Stimulated activated CD8-positive, alpha-beta memory T cell treated with anti-CD3 and anti-CD28 coated beads, Interleukin-7, amount 100 ng/mL, for 1 hour (primary cell): ENCODE measurements around the gene PDE7B.

ENCODE experiments used
- DNase-seq, 2 donors: peaks; one replicate each; pipeline ENCODE4 v3.0.0-alpha.2; 2020; ENCODE audit warnings: low read depth in 2 of 2

PDE7B gene

DNA sequence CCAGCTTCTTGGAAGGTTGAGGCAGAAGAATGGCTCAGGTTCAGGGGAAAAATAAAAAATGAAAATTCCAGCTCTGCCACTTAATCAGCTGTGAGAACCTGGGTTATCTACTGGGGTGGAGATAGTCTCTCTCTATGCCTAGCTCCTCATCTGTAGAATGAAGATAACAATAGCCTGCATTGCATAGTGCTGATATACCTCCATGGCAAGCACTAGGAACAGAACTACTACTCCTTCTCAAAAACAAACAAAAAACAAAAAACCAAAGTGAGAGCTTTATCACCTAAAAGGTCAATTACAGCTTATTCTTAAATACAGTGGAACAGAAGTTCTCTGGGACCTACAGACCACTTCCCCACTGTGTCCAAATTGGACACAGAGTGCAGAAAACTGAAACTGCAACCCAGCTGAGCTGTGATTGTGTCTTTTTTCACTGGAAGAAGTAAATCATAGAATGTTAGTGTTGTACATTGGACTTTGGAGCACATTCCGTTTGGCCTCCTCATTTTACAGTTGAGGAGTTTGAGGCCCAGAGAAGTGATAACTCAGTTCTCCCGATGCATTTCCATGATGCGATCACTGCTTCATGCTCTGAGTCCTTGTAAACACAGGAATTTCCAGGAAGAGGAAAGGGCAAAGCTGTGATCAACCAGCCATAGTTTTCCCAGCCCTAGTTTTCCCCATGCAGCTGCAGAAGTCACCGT, 375.3 kb downstream of the PDE7B start:
- no peak for DNase-seq

DNA sequence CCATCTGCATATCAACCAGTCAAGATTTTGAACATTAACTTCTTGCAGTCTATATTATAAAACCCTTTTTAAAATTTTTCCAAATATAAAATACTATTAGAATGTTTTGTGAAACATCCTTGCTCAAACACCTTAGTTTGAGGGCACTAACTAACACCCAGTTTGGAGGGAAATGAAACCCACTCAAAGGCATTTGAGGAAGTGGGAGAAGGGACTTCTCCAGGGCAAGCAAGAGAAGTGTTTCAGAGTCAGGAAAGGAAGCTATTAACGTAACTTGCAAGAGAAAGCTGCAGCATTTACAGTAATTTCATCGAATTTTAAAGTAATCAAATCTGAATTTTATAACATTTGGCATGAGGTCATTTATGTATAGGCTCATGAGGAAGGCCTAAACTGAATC, 377.3 kb downstream of the PDE7B start:
- DNase-seq, result no peak

DNA sequence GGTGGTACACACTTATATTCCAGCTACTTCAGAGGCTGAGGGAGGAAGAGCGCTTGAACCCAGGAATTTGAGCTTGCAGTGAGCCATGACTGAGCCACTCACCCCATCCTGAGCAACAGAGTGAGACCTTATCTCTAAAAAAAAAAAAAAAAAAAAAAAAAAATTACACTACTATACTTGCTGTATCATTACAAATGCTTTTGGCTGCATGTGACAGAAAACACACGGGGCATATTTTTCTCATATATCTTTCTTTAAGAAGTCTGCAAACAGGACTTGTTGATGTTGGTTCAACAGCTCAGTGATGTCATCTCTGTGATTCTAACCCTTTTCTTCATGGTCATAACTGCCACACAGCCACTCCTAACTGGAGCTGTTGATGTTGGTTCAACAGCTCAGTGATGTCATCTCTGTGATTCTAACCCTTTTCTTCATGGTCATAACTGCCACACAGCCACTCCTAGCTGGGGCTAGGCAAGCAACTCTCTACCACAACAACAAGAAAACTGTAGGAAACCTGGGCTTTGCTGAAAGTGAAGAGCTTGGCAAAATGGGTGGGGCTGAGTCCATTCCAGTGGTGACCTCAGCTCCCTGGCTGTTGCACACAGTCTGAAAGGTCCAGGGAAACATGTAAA, 378.8 kb downstream of the PDE7B start:
- DNase-seq, result no peak

DNA sequence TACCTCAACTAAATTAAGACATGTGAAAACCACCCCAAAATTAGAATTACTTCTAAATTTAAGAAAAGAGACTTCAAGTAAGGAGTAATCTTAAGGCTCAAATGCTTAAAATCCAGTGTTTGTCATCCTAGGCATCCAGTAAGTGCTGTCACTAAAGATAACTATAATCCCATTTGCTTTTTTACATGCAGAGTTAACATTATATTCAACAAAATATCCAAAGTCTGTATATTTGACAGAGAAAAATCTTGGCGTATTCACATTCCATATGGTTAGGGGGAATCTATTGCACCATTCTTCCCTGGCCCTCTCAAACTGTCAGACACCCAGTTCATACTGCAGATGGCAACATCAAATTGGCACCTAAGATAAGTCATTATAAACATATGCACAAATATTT, 381.2 kb downstream of the PDE7B start:
- no peak for DNase-seq

DNA sequence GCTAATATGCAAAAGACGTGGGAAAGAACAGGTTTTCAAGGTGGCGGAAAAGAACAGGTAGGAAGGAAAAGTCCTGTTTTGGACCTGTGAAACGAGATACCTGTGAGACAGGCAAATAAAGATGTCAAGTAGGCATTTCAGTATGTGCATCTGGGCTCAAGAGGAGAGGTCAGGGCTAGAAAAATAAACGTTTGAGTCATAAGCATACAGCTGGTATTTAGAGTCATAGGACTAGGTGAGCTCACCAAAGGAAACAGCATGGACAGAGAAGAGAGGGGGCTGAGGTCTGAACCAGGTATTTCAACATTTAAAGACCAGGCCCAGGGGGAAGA, 383.7 kb downstream of the PDE7B start:
- DNase-seq, result no peak

DNA sequence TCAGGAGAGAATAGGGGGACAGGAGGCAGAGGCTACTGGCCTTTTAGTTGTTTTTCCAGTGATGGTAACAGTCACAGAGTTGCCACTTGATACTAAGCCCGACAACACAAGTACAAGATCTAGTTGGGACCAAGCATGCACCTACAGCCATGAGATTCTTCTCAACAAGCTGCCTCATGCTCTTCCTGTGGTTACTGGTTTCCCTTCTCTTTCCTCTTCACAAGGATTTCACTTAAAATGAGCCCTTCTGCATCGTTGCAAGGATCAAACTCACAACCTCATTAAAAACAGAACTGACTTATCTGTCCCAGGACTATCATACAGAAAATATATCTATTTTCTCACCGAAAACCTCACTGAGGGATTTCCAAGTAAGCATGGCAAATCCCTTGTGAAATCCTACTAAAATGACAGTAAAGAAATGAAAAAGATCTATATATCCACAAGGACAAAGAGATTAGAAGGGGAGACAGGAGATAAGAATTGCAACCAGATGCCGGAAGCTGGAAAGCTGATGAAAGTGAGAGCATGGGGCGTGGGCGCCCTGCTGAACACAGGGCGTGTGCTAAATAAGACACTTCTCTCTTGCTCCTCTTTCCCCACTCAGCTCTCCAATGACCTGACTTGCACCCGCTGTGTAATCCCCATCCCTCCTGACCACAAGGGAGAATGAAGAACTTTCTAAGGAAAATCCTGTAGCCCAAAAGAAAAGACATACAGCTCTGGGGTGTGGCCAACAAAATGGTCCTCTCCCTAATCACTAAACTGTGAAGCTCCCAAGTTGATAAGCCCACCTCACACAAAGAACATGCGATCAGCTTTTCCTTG, 385.2 kb downstream of the PDE7B start:
- no peak for DNase-seq

DNA sequence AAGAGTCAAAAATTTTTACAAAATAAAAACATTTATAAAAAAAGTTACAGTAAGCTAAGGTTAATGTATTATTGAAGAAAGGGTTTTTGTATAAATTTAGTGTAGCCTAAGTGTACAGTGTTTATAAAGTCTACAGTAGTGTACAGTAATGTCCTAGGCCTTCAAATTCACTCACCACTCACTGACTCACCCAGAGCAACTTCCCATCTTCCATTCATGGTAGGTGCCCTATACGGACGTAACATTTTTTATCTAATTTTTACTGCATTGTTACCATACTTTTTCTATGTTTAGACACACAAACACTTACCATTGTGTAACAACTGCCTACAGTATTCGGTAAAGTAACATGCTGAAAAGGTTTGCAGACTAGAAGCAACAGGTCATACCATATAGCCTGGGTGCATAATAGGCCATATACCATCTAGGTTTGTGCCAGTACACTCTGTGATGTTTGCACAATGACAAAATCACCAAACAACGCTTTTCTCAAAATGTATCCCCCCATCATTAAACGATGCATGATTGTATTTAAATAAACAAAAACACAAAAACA, 392.6 kb downstream of the PDE7B start:
- DNase-seq, result no peak
